Fibroblast of upper back skin (primary cell): ENCODE results near the gene IRF9.

Experiments used
- DNase-seq: peaks from one replicate; pipeline ENCODE4 v3.0.0-alpha.2; 2013

IRF9 gene

GRCh38 chr14:24178399-24179178, 17.5 kb downstream of the IRF9 start:
- no peak for DNase-seq

DNA sequence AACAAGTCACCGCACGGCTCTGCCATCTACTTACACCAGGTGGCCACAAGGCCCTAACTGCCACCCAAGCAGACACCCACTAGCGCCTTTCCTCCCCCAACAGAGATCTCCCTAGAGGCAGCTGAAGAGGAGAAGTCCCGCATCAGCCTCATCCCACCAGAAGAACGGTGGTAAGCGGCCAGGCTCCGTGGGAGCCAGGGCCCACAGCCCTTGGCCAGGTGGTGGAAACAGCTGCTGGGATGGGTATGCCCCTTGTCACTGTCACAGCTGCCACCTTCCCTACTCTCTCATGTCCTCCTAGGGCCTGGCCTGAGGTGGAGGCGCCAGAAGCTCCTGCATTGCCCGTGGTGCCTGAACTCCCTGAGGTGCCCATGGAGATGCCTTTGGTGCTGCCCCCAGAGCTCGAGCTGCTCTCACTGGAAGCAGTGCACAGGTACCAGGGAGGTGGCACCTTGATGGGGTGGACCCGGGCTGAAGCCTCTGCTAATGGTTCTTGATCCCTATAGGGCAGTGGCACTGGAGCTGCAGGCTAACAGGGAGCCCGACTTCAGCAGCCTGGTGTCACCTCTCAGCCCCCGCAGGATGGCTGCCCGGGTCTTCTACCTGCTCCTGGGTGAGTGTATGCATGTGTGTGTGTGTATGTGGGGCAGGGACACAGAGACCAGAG, 18.4 kb downstream of the IRF9 start:
- DNase-seq, result no peak

GRCh38 chr14:24179961-24180796, 19.1 kb downstream of the IRF9 start:
- peak; percentile 49 for DNase-seq

DNA sequence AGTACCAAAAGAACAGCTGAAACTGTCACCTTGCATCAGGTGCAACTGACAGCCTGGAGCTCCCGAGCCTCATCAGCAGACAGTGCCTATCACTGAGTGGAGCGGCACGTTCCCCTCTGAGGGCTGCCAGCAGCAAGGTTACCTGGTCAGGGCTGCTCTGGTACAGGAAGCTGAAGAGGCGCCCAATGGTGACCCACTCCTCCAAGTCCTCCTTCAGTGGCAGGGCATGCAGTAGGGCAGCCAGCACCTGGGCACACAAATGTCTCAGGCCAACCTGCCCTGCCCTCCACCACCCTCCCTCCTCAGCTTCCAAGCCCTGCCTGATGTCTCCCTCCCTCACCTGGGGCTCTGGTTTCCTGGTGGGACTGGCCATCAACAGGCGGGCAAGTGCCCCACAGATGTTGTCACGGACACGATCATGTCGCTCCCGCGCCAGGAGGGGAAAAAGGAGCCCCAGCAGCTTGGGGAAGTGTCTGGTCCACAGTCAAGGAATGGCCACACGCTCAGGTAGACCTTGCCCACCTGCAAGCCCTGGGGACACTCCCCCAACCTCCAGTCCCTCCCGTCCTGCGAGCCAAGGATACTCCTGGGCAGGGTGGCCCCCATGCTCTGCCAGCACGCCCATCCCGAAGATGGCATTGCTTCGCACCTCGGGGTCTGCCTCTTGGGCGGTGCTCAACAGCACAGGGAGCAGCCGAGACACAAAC, 20.5 kb downstream of the IRF9 start:
- no peak for DNase-seq

- no peak for DNase-seq
Measured at GRCh38 chr14:24182110-24182882, 21.2 kb downstream of the IRF9 start.

GRCh38 chr14:24183014-24183481, 22.0 kb downstream of the IRF9 start:
- no peak for DNase-seq

GRCh38 chr14:24184104-24184970, 23.3 kb downstream of the IRF9 start:
- DNase-seq, result no peak

- no peak for DNase-seq
Measured at GRCh38 chr14:24185026-24185425, 24.0 kb downstream of the IRF9 start.

- DNase-seq, result no peak
Measured at GRCh38 chr14:24185741-24186140, 24.7 kb downstream of the IRF9 start.

DNA sequence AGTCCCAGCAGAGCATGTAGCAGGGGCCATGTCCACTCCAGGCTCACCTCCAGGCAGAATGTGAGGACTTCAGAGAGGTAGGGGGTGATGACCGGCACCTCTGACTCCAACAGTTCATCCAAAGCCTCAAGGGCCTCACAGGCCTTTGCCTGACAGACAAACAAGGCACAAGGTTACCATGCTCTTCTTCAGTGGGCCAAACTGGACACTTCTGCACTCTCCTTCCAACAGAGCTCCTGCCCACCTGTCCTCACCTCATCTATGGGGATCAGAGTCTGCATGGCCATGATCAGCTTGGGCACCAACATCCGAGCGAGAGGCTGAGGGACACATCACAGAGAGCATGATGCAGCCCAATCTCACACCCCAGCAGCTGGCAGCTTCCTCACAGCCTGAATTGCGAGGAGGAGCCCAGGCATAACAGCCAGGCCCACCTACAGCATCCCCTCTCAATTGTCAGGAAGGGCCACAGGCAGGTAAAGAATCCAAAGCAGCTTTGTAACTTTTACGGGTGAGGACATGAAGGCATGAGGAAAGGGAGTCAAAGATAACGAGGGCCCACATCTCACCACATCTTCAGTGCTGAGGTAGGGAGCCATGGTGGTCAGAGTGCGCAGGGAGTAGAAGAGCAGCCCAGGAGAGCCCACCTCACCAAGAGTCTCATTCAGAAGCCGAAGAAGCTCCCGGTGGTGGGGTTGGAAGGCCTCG, 25.9 kb downstream of the IRF9 start:
- no peak for DNase-seq

GRCh38 chr14:24187539-24187915, 26.5 kb downstream of the IRF9 start:
- no peak for DNase-seq

GRCh38 chr14:24188251-24189058, 27.4 kb downstream of the IRF9 start, which contains the start of gene IPO4:
Gene IPO4, minus strand, starts transcription at chr14:24188816. Its CDS starts 29 bp downstream, at chr14:24188787.
- peak; percentile 97 for DNase-seq

GRCh38 chr14:24189059-24189375, 28.0 kb downstream of the IRF9 start:
- no peak for DNase-seq

DNA sequence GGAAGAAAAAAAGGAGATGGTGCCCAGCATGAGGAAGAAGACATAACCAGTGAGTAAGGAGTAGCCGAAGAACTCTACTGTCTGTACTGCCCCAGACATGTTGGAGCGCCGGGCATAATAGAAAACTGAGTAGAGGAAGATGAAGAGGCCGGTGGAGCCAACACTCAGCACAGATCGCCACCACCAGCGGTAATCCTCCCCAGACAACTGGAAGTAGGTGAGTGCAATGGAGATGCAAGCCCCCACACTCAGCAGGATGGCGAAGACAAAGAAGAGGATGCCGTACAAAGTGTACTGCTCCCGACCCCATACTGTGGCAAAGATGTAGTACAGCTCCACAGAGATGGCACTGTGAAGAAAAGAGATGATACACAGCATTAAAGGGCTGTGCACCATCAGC, 28.4 kb downstream of the IRF9 start:
- DNase-seq, result no peak

DNA sequence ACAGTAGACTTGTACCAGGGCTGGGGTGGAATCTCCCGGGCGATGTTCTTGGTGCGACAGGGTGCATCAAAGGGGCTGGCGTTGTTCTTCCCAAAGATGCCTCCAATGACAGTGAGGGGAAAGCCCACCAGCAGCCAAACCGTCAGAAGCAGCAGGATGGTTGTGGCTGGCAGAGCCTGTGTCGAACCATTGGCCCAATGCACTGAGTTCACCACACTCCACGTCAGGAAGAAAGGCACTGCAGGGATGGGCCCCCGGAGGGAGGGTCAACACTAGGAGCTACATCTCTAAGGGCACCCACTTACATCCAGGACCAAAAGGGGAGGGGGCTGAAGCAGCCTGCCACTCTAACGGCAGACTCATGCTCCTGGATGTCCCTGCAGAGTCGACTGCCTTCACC, 29.4 kb downstream of the IRF9 start:
- DNase-seq, result no peak

DNA sequence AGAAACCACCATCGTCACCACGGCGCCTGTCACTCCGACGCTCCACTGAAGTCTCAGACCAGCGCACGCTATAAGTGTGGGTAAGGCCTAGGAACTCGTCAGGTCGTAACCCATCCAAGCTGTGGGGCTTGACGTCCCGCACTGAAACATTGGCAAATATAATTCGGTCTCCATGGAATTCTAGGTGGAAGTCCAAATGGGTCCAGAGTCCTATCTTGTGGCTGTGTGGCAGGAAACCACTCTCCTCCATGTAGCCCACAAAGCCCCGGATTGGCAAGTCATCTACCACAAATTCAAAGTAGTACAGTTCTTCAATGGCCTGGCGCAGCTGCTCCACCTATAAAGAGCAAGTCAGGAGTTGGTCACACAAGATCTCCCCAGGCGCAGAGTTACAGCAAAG, 31.9 kb downstream of the IRF9 start:
- no peak for DNase-seq

GRCh38 chr14:24194186-24194872, 33.3 kb downstream of the IRF9 start:
- no peak for DNase-seq

DNA sequence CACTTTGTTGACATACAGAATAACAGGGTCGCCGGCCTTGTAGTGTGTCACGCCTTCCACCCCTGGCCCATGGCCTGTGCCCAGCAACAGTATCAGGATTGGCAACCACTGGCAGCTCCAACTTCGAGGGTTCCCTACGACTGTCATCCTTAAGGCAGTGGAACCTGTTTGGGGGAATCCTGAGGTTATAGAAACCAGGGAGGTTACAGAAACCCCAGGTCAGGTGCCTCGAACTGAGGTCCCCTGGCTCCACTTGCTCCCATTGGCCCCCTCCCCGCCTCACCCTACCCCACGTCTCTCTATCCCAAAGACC, 33.8 kb downstream of the IRF9 start:
- no peak for DNase-seq
